ENCODE measurements around the gene AGPS.
"Not testable (repeated sequence)": the region's sequence is repeated elsewhere in the genome, so short reads cannot be mapped to it uniquely, and the experiment has no call there.

The AGPS gene

DNA sequence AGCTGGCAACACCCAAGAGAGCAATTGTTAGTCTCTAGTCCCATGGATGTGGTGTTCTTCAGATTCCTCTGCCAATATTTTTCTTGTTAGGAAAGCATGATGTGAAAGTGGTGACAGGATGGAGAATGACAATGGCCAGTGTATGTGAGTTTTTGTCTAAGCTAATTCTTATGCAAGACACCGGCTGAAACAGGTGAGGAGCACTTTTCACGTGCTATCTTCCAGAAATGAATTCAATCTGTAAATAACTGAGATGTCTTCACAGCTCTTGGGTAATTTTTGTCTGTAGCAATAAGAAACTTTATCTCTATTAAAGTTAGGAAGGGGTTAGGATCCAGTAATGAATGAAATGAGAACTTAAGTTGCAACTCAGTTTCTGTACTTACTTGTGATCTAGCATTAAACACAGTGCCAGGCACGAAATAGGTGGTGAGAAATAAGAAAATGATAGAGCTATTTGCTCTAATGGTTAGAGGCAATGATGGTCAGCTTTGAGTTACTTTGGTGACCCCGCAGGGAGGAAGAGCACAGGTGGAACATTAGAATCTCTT lies 676 bp upstream of the AGPS start:
- DNase-seq, result no peak

DNA sequence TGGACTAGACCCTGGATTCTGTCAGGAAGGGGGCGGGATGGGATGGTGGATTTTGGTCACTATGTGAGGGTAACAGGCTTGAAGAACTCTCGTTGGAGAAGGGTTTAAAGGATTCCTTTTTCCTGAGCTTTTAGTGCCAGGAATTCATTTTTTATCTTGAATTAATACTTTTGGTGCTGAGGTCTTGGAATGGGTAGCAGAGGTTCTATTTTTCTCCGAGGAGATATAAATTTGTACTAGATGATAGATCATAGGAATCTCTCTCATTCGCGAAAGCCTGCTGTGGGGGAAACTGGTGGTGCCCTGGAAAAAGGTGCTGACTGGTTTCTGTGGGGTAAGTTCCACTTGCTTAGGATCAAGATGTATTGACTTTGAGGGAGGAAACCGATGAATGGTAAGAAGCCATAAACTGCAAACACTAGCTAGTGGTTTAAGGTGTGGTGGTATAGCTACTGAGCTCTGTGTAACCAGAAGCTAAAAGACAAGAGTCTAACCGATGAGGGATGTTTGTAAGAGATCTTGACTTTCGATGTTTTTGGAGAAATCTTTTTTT lies 706 bp downstream of the AGPS start:
- no peak for DNase-seq

DNA sequence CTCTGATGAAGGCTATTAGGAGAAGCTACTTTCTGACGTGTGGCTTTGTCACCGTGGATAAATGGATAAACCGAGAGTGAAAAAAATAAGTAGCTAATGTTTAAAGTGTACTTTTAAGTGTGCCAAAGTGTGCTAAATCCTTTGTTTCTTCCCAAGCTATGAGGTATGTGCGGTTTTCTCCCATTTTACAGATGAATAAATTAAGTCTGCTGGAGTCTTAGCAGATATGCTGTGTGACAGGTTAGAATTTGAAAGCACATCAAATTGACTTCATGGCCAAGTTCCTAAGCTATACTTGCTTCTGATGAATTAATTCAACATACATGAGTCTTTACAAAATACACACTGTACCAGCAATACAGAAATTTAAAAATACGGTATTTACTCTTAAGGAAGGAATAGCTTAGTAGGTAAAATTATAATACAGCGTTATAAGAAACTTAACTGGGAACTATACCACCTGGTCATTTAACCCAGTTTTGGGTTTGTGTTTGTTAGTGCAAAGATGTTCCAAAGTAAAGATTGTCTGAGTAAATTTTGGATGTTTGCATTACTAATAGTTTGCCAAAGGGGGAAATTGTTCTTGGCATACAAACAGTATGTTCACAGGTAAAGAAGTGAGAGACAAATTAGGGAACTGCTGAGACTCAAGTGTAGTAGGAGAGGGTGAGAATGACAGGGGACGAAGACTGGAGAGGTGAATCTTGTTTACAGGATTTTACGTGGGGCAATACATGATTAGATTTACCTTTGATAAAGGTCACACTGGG lies 1.4 kb downstream of the AGPS start:
- no peak for DNase-seq

- no peak for DNase-seq
Measured at GRCh38 chr2:177394594-177394973, 2.0 kb downstream of the AGPS start.

GRCh38 chr2:177395351-177396065 lies 2.9 kb downstream of the AGPS start:
- DNase-seq, result no peak

DNA sequence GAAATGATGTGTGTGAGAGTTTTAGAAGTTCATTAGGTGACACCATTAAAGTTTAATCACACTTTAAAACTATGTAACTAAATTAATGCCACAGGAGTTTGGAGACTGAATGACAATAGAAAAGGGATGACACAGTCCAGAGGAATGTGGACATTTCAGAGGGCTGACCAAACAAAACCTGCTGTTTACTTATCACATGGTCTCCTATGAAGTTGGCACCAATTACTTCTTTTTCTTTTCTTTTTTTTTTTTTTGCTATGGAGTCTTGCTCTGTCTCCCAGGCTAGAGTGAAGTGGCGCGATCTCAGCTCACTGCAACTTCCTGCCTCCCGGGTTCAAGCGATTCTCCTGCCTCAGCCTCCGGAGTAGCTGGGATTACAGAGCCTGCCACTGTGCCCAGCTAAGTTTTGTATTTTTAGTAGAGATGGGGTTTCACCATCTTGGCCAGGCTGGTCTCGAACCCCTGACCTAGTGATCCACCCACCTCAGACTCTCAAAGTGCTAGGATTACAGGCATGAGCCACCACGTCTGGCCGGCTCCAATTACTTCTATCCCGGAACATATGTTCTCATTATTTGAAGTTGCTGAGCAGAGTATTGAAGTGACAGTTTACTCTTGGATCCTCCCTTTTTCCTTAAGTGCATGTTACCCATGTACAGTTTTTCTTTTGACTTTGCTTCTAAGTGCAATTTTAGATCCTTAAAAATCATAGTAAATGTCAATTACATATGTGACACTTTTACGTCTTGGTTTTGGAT lies 4.3 kb downstream of the AGPS start:
- no peak for DNase-seq

GRCh38 chr2:177397481-177398289 lies 5.1 kb downstream of the AGPS start:
- no peak for DNase-seq

GRCh38 chr2:177398290-177398683 lies 5.7 kb downstream of the AGPS start:
- no peak for DNase-seq

GRCh38 chr2:177398791-177399190 lies 6.2 kb downstream of the AGPS start:
- no peak for DNase-seq

GRCh38 chr2:177399376-177399775 lies 6.8 kb downstream of the AGPS start:
- no peak for DNase-seq

- DNase-seq, result no peak
Measured at GRCh38 chr2:177400337-177400923, 7.9 kb downstream of the AGPS start.

DNA sequence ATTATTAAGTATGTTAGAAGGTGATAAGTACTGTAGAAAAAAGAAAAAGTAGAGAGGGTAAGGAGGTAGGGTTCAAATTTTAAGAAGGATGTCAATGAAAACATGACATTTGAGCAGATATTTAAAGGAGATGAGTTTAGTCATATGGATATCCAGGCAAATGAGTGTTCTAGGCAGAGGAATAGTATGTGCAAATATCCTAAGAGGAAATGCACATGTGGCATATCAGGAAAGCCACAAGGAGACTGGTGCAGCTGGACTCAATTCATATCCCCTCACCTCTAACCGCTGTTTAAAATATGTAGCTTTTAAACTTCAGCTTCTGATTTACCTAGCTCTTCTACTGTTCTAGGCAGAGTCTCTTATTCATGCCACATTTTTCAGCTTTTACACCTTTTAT lies 9.5 kb downstream of the AGPS start:
- DNase-seq, result no peak

DNA sequence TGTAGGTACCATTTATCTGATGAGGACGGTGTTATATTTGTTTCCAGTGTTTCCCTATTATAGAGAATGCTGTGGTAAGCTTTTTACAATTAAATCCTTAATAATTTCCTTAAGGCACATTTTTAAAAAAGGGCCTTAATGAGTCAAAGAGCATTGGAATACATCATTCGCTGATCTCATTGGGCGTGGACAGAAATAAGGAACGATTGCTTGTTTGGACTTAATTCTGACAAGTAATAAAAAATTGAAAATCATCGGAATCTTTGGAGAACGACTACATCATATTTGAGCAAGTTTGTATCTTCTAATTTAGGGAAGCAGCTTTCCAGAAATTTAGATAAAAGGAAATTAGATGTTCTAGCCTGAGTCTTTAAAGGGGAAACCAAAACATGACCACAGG lies 11.3 kb downstream of the AGPS start:
- DNase-seq, result no peak

GRCh38 chr2:177404243-177404642 lies 11.7 kb downstream of the AGPS start:
- no peak for DNase-seq

GRCh38 chr2:177405029-177405692 lies 12.6 kb downstream of the AGPS start:
- no peak for DNase-seq

- DNase-seq, result no peak
Measured at GRCh38 chr2:177406182-177406581, 13.6 kb downstream of the AGPS start.

DNA sequence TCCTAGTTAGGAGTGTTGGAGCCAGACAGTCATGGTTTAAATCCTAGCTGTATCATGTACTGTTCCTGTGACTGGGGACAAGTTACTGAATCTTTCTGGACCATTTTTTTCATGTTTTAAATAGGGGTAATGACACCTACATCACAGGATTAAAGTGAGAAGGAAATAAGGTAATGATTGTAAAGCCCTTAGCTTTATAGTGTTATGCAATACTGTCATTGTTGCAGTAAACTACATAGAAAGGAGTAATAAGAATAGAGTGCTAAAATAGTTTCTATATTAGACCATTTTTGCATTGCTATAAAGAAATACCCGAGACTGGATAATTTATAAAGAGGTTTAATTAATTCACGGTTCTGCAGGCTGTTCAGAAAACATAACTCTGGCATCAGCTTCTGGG lies 14.5 kb downstream of the AGPS start:
- no peak for DNase-seq

- DNase-seq, result not testable (repeated sequence)
Measured at GRCh38 chr2:177410629-177411028, 18.1 kb downstream of the AGPS start.

GRCh38 chr2:177413703-177414102 lies 21.1 kb downstream of the AGPS start:
- DNase-seq, result no peak

DNA sequence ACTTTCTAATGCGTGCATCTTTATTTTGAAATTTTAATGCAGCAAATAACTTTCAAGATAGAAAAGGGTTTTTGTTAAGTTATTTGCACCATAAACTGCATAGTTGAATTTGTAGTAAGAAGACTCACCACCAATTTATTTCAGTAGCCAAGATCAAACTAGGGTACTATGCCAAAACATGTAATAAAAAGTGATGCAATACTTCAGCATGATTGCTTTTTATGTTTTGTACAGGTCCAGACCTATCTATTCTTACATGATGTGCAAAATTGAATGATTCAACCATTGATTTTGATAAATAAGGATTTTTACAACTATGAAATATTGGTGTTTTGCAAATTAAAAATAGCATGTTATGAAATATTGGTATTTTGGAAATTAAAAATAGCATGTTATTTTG lies 26.7 kb downstream of the AGPS start:
- DNase-seq, result no peak

DNA sequence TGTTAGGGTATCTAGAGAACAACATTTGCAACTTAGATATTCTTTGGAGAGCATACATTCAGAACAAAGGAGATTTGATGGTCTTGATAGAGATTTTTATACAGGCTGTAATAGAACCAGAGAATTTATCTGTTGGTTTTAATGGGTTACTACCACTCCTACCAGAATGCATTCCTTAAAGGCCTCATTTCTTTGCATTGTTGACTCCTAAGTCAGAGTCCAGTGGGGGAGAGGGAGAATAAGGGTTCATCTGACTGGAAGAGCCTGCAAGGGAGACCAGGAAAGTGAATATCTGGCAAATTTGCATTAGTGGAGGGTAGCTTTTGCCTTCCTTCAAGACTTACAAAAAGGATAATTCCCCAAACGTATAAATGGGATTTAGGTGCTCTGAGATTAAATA lies 29.7 kb downstream of the AGPS start:
- no peak for DNase-seq
